GM12891 (cell line): Measurements from ENCODE around the gene PTN.
"Not testable (repeated sequence)": the region's sequence is repeated elsewhere in the genome, so short reads cannot be mapped to it uniquely, and the experiment has no call there.

Source experiments
- DNase-seq: peaks from one replicate; pipeline ENCODE4 v3.0.0; 2011; ENCODE audit warnings: low spot score; ENCODE audit not compliant: insufficient read length
- FAIRE-seq: peaks from 2 replicates; lab custom pipeline; 2011; peaks lifted over from hg19 to GRCh38; lab: Jason Lieb, UNC
- PAX5 ChIP-seq: IDR thresholded peaks from 2 replicates; pipeline ENCODE4 v1.6.1; 2011; ENCODE audit warnings: low read length, moderate library complexity, mild to moderate bottlenecking; ENCODE audit not compliant: insufficient read depth, severe bottlenecking
- POLR2A ChIP-seq: IDR thresholded peaks from 2 replicates; pipeline ENCODE4 v1.6.1; 2011; ENCODE audit warnings: low read depth, low read length, control low read depth
- POLR2AphosphoS5 ChIP-seq: IDR thresholded peaks from 2 replicates; pipeline ENCODE4 v1.6.1; 2011; ENCODE audit warnings: low read depth, low read length, control low read depth
- POU2F2 ChIP-seq: IDR thresholded peaks from 2 replicates; pipeline ENCODE4 v1.6.1; 2011; ENCODE audit warnings: low read depth, mild to moderate bottlenecking, control low read depth, low read length, moderate library complexity
- SPI1 ChIP-seq: IDR thresholded peaks from 2 replicates; pipeline ENCODE4 v1.6.1; 2011; ENCODE audit warnings: low read depth, low read length, control low read depth
- TAF1 ChIP-seq: IDR thresholded peaks from 2 replicates; pipeline ENCODE4 v1.6.1; 2011; ENCODE audit warnings: low read depth, low read length, control low read depth

The PTN gene

GRCh38 chr7:137196648-137197047 lies 146.9 kb downstream of the PTN start:
- no peak for DNase-seq
- TF ChIP-seq TAF1, result no peak
- no peak for TF ChIP-seq POLR2AphosphoS5
- no peak for TF ChIP-seq SPI1
- TF ChIP-seq POU2F2, result no peak
- no peak for TF ChIP-seq POLR2A
- TF ChIP-seq PAX5, result no peak
- no peak for FAIRE-seq

- TF ChIP-seq PAX5 (no peak), POU2F2 (no peak), SPI1 (no peak), POLR2AphosphoS5 (no peak), TAF1 (no peak), POLR2A (no peak)
- DNase-seq (no peak), FAIRE-seq (no peak)
Measured at GRCh38 chr7:137195996-137196395, 147.5 kb downstream of the PTN start.

DNA sequence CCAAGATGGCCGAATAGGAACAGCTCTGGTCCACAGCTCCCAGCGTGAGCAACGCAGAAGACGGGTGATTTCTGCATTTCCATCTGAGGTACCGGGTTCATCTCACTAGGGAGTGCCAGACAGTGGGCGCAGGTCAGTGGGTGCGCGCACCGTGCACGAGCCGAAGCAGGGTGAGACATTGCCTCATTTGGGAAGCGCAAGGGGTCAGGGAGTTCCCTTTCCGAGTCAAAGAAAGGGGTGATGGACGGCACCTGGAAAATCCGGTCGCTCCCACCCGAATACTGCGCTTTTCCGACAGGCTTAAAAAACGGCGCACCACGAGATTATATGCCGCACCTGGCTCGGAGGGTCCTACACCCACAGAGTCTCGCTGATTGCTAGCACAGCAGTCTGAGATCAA lies 161.9 kb downstream of the PTN start:
- not testable (repeated sequence) for DNase-seq, FAIRE-seq
